Superior temporal gyrus (tissue), 1 donor: Measurements from ENCODE around the gene CCDC124.

Source experiments
- DNase-seq: peaks from one replicate; pipeline ENCODE4 v3.0.0-alpha.2; 2016; ENCODE audit errors: extremely low spot score

The CCDC124 gene

DNA sequence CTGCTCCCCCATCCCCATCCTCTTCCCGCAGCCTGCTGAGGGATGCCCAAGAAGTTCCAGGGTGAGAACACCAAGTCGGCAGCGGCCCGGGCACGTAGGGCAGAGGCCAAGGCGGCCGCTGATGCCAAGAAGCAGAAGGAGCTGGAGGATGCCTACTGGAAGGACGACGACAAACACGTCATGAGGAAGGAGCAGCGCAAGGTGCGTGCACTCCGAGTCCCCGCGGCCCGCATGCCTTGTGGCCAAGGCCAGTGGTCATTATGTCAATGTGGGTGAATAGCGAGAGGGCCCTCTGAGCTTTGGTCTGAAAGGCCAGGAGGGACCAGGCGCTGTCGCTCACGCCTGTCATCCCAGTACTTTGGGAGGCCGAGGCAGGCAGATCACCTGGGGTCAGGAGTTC, 3.6 kb downstream of the CCDC124 start:
- DNase-seq: no peak

DNA sequence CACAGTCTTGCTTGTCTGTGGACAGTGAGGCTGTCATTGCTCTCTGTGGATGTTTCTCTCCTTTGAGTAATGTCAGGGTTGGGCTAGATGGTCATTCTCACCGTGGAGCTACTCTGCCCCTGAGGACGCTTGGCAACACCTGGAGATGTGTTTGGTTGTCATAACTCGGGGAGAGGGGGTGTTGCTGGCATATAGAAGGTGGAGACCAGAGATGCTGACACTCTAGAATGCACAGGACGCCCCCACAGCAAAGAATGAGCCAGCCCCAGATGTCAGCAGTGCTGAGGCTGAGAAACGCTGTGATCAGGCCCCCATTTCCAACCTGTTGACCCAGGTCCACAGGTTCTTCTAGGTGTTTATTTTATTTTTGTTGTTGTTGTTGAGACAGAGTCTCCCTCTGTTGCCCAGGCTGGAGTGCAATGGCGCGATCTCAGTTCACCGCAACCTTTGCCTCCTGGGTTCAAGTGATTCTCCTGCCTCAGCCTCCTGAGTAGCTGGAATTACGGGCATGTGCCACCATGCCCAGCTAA, 4.6 kb downstream of the CCDC124 start:
- DNase-seq: no peak

DNA sequence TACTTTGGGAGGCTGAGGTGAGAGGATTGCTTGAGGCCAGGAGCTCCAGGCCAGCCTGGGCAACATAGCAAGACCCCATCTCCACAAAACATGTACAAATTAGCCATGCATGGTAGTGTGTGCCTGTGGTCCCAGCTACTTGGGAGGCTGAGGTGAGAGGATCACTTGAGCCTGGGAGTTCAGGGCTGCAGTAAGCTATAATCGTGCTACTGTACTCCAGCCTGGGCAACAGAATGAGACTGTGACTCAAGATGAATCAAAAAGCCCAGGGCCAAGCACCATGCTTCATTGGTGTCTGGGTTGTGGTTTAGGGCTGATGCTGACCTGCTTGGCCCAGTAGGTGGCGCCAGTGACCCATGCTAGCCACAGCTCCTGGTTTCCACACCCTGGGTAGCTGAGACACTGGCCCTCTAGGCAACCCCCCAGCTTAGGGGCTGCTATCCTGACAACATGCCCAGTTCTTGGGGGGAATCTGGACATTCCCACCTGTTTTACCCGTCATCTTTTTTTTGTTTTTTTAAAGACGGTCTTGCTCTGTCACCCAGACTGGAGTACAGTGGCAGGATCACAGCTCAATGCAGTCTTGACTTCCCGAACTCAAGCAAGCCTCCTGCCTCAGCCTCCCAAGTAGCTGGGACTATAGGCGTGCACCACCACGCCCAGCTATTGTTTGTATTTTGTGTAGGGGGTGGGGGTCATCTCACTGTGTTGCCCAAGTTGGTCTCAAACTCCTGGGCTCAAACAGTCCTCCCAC, 5.5 kb downstream of the CCDC124 start:
- DNase-seq: peak; percentile 81

DNA sequence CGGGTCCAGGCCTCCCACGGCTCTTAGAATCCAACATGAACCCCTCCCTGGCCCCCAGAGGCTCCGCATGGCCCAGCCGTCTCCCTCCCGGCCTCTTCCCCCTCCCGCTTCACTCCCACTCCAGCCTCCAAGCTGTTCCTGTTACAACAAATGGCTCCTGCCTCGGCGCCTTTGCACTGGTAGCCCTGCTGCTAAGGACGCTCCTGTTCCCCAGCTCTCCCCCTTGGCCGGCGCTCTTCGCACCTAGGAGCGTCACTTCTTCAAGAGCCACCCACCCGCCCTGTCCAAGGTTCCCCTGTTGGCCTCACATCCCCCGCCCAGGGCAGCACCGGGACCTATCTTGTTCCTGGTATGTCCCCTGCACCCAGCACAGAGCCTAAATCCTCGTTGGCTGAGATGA, 9.4 kb downstream of the CCDC124 start:
- no peak for DNase-seq

DNA sequence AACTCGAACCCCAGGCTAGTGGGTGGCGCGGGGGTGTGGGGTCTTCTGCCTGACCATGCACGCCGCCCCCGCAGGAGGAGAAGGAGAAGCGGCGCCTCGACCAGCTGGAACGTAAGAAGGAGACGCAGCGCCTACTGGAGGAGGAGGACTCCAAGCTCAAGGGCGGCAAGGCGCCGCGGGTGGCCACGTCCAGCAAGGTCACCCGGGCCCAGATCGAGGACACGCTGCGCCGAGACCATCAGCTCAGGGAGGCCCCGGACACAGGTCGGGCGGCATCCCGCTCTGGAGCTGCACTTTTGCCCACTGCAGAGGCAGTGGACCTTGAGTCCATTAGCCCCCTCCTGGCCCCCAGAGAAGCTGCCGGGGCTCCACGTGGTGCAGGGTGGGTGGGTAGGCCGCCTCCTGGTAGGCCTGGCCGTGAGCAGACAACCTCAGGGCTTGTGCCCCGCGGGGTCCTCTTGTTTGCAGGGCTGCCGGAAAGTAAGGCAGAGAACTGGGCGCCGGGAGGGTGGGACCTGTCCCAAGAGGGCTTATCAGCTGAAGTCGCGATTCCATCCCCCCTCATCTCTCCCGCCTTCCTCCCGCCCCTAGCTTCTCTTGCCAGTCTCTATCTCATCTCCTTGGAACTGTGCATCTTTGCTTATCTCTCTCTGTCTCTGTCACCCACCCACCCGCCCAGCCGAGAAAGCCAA, 9.9 kb downstream of the CCDC124 start:
- no peak for DNase-seq

DNA sequence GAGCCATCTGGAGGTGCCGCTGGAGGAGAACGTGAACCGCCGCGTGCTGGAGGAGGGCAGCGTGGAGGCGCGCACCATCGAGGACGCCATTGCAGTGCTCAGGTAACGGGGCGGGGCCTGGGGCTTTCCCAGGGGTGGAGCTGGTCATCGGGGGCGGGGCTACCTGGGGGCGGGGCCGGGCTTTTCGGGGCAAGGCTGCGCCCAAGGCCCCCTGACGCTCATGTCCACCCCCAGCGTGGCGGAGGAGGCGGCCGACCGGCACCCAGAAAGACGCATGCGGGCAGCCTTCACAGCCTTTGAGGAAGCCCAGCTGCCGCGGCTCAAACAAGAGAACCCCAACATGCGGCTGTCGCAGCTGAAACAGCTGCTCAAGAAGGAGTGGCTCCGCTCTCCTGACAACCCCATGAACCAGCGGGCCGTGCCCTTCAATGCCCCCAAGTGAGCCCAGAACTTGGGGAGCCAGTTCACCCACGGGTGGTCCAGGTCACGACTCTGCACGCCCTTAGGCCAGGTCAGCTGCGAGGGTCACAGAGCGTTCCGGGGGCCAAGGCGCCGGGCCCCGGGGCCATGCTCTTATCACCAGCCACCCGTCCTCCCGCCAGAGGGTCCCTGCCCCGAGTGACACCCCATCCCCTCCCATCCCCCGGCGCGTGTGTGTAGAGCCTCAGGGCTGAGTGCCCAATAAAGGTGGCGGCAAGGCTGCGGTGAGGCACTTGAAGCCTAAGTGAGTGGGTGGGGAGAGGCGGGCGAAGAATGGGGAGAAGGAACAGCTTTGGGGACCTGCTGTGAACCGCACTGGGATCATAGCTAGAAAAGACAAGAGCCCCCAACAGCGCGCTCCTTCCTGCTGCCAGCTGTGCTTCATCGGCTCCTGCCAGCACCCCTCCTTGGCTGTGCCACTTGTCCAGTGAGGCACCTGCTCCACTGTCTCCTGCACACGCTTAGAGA, 10.7 kb downstream of the CCDC124 start:
- no peak for DNase-seq

DNA sequence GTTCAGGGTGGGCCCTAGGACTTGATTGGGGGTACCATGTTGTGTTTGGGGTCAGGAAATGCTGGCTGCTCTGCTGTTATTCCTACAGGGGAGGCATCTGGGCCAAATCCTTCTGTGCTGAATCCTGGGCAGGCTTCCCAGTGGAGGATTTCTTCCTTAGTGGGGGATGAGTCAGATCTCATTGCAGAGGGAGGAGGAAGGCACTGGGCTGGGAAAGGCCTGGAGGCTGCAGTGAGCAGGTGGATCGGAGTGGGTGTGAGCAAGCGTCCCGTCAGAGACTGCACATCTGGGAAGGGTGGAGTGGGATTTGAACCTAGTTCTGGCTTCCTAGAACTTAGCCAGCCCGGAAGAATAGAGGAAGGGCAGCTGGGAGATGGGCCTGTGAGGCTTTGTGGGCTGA, 11.5 kb downstream of the CCDC124 start:
- peak; percentile 64 for DNase-seq

DNA sequence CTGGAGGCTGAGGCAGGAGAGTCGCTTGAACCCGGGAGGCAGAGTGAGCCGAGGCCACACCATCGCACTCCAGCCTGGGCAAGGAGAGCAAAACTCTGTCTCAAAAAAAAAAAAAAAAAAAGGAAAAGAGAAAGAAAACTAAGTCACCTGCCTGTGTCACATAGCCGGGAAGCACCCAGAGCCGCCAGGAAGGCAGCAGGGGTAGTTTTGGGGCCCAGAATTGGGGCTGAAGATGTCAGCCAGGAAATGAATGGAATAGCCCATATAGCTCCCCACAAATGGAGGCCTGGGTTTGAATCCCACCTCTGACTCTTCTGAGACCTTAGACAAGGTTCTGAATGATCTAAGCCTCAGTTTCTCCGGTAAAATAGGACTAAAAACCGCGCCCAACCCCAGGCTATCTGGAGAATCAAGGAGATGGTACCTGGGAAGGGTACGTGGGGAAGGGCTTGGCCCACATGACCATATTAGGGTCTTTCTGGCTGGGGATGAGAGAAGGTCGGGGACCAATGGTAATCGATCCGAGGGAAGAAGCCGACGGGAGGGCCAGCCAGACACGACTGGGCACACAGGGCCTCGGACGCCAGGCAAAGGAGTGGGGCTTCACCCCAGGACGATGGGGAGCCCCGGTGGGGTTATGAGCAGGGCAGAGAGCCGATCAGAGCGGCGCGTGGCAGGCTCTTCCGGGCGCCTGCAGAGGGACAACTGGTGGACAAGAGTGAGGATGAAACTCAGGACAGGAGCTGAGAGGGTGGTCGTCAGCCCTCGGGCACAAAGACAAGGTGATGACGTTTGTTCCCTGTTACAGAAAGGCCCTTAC, 14.4 kb downstream of the CCDC124 start:
- DNase-seq: no peak

DNA sequence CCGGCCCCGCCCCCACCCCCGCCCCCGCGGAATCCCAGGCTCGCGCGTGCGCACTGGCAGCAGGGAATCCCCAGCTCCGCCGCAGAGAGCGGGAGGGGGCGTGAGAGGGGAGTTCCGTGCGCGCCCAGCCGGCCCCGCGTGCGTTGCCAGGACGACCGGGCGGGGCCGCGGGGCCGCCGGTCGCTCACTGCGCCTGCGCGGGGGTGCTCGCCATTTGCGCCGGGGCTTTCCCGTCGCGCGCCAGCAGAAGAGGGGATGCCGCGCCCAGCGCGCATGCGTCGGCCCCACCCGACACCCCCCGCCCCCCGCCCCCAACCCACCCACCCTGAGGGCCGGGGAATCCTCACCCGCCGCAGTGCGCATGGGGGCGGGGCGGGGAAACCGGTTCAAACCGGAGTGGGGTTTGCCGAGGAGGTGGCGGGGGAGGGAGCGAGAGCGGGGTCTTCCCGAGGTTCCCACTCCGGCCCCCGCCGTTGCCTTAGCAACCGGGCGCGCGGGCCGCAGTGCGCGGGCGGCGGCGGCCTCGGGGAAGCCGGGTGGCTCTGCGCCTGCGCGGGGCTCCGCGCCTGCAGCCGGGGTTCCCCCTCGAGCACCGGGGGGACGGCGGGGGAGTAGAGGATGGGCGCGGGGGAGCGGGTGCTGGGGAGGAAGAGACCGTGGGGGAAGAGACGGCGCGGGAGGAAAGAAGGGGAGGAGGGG, 15.1 kb downstream of the CCDC124 start:
- peak; percentile 90 for DNase-seq

DNA sequence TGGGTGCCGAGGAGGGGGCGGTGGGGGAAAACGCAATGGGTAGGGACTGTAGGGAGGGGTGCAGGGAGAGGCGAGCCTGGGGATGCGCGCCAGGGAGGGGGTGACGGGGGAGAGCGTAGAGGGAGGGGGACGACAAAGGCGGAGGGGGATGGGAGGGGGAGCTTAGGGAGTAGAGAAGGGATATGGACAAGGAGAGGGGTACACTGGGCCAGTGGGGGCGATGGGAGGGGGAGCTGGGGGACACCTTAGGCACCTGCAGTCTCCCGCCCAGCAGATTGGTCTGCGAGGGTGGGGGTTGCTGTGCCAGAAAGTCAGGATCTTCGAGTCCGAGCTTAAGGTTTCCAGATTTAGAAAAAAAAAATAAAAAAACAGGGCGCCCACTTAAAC, 15.7 kb downstream of the CCDC124 start:
- DNase-seq: no peak

DNA sequence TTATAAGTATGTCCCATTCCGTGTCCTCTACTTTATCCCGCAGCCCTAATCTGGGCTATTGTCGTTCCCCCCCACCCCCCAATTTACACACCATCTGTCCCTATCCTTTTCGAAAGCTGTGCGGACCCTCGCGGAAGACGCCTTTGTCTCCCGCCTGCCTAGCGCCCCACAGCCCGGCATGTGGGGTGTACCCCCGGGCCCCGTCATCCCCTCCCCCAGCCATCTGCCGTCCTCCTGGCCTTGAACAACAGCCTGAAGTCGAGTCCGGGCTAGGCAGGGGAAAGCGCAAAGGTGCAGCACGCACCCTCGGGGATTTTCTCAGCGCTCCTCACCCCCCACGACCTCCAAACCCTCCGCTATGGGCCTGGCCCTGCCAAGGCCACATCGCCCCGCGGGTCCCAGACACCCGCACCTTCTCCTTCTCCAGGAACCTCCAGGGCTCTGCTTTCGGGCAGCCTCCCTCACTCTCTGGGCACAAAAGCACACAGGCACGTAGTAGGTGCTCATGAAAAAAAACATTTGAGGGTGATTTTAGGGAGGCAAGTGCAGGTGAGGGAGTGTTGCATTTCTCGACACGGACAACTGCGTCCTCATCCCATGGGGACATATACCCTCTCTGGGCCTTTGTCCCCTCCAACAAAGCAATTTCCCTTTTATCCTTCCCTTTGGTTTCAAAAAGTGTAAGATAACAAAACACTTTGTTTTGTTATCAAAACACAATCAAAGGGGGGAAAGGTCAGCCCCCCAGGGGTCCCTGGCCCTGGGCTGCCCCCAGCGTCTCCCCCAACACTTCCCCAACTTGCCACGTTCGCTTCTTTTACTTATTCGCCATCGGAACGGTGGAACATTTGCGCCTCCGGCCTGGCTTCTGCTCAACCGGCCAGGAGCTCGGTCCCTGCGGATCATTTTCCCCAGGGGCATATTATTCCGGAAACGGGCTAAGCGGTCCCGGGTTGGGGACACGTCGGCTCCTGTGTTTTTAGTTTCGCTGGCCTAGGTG, 16.4 kb downstream of the CCDC124 start:
- no peak for DNase-seq

DNA sequence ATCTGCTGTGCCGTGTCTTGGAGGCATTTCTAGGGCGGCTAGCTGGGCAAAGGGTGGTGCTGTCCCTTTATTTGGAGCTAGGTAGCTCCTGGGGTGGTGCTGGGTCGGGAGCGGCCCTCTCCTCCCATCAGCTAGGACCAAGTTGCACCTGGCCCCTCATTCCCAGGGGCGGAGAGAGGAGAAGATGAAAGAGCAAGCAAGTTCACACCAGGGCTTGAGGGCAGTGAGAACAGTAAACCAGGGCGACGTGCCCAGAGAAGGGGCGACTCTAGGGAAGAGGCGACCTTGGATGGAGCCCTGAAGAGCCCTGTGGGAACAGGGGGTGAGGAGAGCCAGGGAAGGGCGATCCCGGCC, 17.1 kb downstream of the CCDC124 start:
- no peak for DNase-seq

DNA sequence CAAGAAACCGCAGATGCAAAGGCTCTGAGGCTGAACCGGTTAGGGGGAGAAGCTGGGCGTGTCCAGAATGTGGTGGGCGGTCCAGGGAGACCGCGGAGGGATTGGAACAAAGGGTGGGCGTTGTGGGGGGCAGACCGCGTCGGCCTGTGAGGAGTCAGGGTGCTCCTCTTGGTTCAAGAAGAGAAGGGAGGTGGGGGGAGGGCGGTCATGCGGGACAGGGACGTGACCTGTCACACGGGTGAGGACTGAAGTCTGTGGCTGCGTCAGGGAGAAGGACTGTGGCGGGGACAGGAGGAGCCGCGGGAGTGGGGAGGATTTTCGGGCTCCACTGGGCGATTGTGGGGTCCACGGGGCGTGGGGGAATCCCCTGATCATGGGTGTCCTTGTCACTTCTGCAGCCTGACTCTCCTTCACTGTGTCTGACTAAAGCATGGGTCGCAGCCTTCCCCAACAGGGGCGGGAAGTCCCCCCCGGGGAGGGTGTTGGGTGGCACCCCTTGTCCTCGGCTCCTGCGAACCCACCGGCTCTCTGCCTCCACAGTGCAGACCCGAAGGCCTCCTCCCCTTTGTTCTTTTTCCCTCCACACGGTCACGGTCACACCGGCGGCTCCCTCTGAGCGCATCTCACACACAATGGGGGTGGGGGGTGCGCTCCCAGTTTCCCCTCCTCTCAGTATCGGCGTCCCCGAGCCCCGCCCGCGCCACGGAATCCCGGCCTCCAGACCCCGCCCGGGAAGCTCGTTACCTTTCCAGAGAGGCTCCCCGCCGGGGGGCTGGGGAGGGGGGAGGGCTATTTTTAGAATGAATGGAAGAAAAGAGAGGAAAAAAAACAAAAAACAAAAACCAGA, 17.7 kb downstream of the CCDC124 start:
- no peak for DNase-seq

DNA sequence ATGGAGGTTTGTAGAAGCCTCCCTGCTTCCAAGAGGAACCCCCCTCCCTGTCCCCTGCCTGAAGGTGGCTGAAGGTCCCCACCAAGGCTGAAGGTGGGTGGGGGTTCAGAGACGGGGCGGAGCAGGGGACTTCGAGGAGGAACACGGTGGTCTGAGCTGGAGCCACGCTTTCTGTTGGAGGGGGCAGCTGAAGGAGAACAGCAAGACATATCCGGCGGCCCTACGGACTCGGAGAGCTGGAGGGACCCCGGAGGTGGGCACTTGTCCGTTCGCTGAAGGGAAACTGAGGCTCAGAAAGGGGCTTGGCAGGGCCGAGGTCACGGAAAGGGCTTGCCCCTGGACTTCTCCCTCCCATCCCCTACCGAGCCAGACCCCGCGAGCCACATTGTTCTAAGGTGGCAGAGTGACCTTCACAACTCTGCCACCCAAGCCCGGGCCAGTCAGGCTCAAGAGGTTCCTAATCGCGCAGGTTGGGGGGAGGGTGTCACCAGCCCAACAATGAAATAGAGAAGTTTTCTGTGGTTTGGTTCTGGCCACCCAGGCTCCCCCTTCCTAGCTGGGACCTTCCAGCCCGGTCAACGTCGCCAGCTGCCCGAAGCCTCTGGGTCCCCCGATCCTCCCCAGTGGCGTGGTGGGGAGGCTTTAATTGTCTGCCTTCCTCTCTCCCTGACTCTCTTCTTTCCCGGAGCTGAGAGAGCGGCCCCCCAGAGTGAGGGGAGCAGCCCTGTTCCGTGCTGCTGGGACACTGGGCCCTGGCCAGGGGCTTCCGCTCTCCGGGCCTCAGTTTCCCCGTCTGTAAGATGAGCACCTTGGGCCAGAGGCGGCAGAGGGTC, 18.6 kb downstream of the CCDC124 start:
- no peak for DNase-seq

DNA sequence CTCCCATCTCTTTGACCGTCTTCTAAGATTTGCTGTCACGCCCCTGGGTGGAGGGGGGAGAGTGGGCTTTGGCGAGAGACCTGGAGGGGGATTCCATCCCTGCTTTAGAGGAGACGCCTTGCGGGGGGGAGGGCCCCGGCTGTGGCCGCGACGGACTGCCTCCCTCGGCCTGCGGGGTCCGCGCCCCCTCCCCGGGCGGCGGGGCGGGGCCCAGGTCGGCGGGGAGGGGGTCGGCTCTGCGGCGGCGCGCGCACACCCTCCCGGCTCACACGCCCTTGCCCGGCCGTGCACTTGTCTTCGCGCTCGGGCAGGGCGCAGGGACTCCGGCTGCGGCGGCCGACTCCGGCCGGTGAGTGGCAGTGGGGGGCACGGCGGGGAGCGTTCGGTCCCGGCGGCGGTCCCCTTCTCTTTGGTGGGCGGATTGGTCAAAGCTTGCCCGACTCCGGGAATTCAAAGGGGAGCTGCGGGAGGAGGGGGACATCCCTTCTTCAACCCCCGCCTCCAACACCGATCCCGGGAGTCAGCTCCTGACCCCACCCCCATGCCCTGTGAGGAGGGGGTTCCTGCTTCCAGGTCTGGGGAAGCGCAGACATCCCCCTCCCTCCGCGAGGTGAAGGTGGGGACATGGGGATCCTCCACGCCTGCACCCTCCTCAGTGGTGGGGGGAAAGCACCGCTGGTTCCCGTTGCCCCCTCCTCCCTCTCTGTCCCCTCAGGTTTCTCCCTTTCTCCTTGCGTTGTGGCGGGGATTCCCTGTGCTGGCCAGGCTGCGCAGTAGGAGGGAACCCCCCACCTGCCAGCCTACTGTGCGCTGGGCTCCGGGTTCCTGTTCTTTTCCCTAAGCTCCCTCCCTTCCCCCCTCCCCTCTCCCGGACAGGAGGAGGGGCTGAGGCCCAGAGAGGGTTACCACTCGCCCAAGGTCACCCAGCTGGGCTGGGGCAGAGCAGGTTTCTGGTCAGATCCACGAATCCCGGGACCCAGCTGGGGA, 19.5 kb downstream of the CCDC124 start:
- DNase-seq: no peak

DNA sequence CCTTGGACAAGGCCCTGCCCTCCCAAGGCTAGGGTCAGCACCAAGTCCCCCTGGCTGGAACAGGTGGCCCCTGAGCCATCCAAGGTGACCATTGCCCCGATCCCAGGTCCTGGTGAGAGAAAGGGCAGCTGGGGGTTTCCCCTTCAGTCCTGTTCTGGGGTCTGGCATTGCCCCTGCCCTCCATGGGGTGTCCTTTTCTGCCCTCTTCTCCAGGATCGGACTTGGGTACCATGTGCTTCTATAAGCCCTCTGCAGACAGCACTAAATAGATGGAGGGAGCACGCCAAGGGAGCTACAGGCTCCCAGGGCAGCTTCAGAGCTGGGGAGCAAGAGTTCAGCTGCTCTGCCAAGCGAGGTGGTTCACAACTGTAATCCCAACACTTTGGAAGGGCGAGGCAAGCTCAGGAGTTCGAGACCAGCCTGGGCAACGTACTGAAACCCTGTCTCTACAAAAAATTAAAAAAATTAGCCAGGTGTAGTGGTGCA, 20.5 kb downstream of the CCDC124 start:
- no peak for DNase-seq
